GOT3 (cell line): ENCODE data around the gene AIF1L.

Experiments used
- DNase-seq: peaks from one replicate; lab custom pipeline; 2025; ENCODE audit warnings: mixed read lengths; lab: John Stamatoyannopoulos, UW

Gene AIF1L

DNA sequence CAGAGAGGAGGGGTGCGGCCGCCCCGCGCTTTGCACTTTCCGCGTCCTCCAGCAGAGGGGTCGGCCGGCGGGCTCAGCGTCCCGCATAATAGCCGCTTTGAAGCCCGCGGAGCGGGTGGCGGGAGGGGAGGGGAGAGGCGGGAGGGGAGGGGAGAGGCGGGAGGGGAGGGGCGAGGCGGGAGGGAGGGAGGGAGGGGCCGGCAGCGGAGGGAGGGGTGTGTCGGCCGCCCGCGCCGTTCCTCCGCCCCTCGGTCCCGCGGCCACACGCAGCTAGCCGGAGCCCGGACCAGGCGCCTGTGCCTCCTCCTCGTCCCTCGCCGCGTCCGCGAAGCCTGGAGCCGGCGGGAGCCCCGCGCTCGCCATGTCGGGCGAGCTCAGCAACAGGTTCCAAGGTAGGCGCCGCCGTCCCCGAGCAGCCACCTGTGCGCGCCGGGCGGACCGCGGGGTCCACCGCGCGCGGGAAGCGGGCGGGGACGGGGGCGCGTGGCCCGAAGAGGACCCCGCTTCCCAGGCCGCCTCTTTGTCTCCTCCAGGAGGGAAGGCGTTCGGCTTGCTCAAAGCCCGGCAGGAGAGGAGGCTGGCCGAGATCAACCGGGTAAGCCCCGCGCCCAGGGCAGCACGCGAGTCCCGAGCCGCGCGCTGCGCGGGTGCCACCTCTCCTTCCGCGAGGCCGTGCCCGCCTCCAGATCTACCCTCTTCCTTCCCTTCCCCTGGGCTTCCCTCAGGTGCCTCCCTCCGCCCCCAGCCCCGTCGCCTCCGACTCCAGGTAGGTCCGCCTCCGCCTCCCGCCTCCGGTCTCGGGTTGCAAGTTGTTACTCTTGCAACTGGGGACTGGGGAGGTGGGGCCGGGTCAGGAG, at the start of gene AIF1L:
AIF1L (plus strand) TSS at position 263 of the 857 bp plus-strand sequence; CDS start at position 362, 99 bp downstream.
- no peak for DNase-seq

DNA sequence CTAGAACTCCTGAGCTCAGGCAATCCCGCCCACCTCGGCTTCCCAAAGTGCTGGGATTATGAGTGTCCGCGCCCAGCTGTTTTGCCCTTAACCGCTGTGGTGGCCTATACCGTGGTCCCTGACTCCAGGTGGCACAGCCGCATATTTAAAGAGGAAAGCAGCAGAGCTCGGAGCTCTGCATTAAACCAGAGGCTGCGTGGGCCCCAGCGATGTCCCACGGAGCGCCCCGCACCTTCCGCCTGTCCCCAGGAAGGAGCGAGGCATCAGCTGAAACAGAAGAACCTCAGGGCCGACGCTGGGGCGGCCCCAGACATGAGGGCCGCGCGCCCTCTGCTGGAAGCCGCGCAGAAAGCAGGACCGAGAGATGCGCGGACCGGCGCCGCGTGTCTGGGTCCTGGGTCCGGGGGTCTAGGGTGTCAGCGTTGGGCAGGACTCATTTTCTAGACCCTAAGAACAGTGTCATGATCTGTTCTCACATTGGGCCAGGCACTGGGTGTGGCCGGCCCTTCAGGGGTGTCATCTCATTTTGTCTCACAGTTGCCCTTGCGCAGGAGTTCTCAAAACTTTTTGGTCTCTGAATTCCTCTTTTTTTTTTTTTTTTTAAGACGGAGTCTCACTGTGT, 49.6 kb upstream of the AIF1L start:
- DNase-seq, result peak; percentile 45

DNA sequence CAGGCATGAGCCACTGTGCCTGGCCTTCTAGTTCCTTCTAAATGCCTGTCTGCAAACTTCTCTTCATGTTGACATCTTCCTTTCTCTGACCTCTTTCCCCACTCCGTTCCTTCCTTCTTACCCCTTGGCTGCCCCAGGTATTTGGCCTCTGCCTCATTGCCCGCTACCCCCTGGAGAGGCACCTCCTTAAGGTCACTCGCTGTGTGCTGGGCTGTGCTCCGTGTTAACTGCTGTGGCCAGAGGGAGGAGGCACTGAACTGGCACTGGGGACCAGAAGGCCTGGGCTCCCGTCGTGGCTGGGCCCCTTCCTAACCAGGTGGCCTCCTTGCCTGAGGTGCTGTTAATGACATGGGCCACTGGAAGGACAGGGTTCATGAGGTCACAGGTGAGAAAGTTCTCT, 48.0 kb upstream of the AIF1L start:
- DNase-seq, result no peak

DNA sequence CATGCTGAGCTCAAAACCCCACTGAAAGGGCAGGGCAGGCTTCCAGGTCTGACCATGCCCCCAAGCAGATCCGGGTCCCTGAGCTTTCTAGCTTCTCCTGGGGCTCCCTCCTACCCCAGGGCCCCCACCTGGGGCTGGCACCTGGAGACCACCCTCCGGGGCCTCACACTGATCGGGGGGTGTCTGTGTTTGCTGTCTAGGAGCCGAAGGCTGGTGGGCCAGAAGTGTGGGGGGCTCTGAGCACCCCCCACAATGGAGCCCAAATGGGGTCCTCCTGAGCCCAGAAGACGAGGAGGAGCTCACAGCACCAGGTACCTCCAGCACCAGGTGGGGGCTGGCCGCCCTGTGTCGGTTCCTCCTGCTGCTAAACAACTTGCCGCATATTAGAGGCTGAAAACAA, 47.5 kb upstream of the AIF1L start:
- DNase-seq, result no peak

DNA sequence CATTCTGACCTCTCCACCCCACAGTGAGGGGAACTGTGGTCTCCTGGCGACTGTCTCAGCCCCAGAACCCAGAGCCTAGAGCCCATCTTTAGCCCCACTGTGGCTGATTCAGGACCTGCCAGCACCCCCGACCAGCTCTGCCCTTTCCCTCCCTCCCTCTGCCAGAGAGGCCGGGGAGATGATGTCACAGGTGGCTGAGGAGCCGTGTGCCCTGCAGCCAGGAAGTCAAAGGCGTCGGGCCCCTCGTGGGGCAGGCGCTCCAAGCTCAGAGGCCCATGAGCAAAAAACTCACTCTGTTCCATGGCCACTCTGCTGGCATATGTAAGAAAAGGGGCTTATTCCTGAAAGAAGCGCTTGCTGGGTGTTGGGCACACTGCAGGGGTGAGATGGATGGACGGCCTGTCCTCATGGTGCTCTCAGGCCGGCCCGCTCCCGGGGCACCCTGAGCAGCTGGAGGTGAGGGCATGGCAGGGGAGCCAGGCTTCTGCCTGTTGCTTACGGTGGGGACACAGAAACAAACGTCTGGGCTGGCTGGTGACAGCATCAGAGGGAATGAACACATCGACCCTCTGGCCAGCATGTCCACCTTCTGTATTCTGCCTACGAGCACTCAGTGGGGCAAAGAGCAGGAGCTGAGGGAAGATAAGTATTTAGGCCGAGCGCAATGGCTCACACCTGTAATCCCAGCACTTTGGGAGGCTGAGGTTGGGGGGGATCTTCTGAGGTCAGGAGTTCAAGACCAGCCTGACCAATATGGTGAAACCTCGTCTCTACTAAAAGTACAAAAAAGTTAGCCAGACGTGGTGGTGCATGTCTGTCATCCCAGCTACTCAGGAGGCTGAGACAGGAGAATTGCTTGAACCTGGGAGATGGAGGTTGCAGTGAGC, 46.3 kb upstream of the AIF1L start:
- no peak for DNase-seq

DNA sequence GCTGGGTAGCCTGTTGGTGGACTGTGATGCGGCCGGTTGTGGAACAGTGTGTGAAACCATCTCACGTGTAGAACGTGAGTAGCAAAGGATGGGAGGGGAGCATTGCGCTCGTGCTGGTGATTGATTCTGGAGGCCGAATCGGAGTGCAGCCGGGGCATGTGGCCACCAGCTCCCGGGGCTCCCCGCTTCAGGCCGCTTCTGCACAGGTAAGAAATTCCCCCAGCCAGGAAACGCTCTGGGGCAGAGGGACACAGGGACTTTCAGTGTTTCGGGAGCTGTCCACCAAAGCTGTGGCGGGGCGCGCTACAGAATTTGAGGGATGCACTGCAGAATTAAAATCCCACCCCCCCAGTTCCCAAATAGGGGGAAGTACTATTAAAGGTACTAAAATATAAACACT, 45.5 kb upstream of the AIF1L start:
- DNase-seq, result no peak

DNA sequence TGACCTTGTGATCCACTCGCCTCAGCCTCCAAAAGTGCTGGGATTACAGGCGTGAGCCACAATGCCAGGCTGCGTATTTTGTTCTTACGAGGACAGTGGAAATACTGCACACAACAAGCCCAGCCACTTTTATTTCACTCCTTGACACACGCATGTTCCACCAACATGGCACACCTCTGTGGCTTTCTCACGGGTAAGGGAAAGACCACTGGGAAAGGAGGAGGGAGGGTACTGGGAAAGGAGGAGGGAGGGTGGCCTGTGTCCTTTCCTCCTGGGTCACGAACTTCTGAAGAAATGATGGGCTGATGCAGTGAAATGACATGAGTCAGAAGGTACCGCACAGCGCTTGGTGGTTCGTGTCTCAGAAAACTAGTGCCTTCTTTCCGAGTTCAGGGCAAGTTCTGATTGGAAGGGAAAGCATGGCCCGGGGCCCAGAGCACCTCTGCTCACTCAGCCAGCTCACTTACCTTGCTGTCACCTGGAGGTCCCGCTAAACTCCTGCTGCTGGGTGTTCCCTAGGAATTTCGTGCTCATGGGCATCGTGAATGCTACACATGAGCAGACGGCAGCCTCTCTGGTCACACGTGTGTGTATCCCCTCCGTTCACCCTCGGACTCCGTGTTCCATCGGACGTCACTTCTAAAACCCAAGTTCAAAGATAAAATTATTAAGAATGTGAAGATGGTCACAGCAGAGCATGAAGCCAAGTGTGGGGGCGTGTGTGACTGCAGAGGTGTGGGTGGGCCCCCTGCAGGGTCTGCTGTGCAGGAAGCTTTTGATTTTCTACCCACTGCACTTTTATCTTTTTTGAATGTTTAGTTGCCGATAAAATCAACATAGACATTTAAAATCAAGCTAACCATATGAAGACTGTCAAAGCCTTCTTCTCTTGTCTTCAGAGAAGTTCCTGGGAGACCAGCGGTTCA, 44.5 kb upstream of the AIF1L start:
- no peak for DNase-seq

DNA sequence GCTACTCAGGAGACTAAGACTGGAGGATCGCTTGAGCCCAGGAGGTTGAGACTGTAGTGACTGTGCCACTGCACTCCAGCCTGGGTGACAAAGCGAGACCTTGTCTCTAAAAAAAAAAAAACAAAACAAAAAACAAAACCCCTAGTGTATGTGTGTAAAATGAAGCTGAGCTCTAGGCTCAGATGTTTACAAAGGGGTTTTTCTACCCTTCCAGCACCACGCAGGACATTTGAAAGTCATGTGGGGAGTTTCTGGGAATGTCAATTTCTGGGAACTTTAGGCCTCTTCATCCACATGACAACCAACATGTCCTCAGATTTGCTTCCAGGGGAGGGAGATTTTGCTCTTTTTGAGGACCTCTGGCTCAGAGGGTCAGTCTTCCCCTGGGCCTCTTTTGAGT, 42.4 kb upstream of the AIF1L start:
- no peak for DNase-seq

DNA sequence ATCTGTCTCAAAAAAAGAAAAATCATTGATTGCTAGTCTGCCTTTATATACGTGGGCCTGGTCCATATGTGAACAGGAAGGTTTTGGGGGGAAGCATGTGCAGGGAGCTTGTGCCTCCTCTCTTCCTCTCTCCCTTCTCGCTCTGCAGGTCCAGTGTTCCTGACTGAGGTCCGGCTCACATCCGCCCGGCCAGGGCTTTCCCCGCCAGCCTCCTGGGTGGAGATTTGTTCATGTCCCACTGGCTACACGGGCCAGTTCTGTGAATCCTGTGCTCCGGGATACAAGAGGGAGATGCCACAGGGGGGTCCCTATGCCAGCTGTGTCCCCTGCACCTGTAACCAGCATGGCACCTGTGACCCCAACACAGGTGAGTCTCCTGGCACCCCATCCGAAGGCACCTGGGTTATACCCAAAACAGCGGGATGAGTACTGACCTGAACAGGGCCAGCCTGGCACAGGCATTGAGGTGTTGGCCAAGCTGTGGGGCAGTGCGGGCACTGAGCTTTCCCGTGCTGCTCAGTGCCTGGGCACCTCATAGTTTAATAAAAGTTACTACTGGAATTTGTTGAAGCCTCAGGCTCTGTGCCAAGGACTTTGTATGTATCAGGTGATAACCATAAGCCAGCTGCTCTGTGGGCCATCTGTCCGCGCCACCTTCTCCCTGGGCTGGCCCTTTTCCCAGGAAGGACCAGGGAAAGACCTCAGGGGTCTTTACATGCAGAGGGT, 39.4 kb upstream of the AIF1L start:
- no peak for DNase-seq

DNA sequence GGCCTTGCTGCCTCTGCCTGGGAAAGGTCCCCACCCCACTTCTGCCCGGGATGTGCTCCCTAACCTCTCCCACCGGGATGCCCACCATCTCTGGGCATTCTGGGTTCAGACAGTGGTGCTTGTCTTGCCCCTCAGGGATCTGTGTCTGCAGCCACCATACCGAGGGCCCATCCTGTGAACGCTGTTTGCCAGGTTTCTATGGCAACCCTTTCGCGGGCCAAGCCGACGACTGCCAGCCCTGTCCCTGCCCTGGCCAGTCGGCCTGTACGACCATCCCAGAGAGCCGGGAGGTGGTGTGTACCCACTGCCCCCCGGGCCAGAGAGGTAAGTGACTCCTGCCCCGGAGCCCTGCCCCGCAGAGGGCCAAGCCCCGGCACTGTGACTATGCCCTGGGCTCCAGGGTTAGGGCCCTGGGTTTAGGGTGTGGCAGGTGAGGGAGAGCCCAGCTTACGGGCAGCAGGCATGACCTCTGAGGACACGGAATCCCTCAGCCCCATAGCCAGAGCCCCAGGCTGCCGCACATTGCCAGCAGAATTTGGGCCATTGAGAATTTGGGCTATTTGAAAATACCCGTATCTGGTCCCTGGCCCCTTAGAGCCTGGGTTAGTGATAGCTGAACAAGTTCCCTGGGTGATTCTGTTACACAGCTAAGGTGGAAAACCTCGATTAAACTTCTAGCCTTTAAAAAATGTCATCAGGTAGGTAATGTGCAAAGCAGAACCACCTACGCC, 35.3 kb upstream of the AIF1L start:
- no peak for DNase-seq

DNA sequence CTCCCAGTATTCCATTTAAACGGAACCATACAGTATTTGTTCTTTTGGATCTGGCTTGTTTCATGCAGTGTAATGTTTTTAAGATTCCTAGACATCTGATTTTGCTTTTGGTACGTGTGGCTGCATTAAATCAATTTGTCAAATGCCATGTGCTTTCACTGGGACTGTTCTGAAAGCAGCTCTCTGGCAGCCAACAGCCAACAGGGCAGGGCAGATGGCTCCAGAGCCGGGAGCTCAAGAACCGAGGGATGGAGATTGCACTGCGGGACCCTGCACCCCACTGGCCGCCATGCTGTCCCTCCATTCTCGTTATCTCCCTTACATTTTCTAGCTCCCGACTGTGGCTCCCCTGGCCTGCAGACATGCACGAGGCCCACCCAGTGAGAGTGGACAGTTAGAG, 33.4 kb upstream of the AIF1L start:
- no peak for DNase-seq

DNA sequence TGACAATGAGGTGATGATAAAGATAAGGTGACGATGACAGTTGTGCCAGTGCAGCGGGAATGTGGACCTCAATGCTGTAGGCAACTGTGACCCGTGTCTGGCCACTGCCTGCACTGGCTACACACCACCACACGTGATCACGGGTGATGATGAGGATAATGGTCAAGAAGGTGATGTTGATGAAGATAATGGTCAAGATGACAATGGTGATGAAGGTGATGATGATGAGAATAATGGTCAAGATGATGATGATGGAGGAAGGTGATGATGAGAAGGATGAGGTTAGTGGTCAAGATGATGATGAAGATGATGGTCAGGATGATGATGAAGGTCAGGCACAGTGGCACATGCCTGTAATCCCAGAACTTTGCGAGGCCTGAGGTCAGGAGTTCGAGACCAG, 30.7 kb upstream of the AIF1L start:
- no peak for DNase-seq

DNA sequence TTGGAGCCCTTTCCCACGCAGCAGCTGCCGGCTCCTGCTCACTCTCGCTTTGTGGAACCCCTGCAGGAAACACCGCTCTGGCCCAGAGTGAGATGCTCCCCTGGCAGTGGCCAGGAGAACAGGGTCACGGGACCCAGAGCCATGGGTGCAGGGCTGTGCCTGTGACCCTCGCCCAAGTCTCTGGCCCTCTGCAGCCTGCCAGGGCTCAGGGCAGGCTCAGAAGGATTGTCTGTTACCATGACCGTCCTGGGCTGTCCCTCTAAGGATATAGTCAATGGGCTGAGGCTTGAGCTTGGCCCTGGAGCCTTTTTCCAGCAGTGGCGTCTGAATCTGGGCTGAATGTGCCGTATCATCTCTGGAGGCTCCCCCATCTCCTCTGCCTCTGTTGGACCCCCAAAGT, 28.7 kb upstream of the AIF1L start:
- no peak for DNase-seq

DNA sequence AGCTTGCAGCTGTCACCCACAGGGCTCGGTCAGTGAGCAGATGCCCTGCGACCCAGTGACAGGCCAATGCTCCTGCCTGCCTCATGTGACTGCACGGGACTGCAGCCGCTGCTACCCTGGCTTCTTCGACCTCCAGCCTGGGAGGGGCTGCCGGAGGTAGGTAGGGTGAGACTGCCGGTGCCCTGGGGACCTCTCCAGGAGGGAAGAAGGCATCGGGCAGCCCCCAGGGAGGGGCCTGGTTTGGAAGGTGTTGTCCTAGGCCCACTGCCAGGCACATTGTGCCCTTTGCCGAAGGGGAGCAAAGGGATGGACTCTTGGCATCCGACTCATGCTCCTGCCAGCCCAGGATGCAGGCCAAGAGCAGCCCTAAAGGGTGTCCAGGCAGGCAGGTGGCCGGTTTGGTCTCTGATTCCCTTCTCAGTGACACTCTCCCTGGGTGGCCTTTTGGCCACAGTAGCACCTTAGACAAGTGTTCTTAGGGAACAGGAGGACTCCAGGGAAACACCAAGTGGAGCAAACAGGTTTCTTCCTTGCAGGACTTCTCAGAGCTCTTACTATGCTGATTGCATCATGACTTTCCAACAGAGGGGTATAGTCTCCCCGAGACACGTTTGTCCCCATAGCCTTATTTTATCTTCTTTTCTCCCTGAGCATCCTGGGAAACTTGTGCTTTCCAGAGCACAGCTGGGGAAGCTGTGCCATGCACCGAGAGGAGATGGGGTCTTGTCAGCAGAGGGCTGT, 28.1 kb upstream of the AIF1L start:
- no peak for DNase-seq

DNA sequence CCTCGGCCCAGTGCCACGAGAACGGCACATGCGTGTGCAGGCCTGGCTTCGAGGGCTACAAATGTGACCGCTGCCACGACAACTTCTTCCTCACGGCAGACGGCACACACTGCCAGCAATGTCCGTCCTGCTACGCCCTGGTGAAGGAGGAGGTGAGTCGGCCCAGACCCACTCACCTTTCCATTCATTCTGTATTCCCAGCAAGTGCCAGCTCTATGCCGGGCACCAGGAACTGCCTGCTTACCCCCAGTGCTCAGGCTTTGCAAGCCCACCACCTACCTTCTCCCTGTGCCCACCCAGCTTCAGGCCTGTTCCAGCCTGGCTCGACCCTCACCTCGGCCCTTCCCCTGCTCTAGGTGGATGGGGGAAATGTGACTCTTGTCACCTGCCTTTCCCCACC, 26.6 kb upstream of the AIF1L start:
- no peak for DNase-seq

DNA sequence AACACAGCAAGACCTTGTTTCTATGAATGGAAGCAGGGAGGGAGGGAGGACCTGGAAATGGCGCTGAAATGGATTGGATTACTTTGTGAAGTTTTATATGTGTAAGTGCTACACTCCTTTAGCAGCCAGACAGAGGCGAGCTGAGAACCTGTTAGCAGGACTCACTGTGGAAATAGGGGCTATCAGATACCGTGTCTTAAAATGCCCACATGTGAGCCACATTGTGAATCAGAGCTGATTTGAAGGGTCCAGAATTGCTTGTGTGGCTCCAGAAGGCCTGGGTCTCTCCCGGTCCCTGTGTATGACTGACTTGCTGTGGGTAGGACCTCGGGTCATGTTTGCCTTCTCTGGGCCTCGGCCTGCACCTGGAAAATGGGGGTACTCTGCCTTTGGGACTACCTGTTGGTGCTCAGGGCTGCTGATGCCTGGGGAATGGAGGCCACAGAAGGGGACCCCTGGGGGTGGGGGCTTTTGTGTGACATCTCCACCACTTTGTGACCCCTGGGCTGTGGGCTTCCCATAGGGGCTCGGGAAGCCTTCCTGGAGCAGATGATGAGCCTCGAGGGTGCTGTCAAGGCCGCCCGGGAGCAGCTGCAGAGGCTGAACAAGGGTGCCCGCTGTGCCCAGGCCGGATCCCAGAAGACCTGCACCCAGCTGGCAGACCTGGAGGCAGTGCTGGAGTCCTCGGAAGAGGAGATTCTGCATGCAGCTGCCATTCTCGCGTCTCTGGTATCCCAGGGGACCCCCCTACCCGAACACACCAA, 24.0 kb upstream of the AIF1L start:
- no peak for DNase-seq

DNA sequence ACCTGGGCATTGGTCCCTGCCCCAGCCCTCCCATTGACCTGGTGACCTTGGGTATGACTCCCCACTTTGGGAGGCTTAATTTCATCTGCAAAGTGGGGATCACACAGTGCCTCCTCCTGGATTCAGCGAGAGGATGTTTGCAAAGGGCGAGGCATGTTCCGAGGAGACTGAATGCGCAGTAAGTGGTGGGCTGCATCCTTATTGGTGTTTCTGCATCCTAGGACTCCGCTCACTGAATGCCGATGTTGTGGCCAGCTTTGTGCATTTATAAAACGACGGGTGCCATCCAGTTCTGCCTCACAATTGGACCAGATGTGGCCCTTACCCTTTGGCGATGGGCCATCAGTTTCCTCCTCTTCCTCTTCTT, 23.5 kb upstream of the AIF1L start:
- DNase-seq, result no peak

DNA sequence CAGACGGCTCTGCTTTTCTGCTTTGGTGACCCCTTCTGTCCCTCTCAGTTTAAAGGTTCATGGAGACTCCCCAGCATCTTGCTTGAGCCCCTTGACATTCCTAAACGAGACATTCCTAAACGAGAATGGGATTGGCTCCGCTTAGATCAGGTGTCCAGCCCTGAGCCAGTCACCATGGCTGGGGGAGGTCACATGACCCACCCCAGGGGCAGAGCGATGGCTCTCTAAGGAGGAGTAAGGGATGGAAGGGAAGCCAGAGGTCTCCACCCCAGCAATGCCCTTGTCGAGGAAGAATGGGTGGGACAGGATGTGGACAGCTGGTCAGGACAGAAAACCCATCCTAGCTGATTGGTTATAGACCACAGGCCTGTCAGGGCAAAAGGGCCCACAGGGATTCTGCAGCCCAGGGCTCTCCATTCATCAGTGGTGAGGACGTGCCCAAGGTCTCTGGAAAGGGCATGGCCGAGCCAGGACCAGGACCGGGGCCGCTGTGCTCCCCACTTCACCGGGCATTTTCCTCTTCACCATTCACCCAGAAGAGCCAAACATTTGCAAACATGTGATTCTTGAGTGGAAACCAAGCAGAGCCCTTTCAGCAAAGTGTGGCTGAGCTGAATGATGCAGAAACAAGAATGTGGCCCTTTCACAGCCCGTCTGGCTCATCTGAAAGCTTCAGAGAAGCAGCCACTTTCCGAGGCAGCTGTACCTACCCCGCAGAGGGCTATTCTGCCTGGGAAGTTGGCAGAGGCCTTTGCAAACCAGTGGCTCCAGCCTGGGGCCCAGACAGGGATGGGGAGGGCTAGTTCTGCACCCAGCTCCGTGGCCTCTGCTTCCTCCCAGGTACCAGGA, 19.8 kb upstream of the AIF1L start:
- no peak for DNase-seq
